H1 (cell line): ENCODE measurements around the gene LPCAT1. TPM values are rescaled to one million over a fixed set of nuclear protein-coding genes. Genes with fewer than 3 reads are reported as not detected.

Experiments
- BACH1 ChIP-seq: IDR thresholded peaks from 2 replicates; pipeline ENCODE4 v1.6.1; 2012; ENCODE audit warnings: low read length, improper control_type of control experiment
- BRCA1 ChIP-seq: IDR thresholded peaks from 2 replicates; pipeline ENCODE4 v1.6.1; 2012; ENCODE audit warnings: low read depth, low read length, improper control_type of control experiment
- CHD1 ChIP-seq: IDR thresholded peaks from 2 replicates; pipeline ENCODE4 v1.6.1; 2012; ENCODE audit warnings: low read depth, low read length, improper control_type of control experiment
- CHD2 ChIP-seq: IDR thresholded peaks from 2 replicates; pipeline ENCODE4 v1.6.1; 2012; ENCODE audit warnings: low read length, improper control_type of control experiment
- EP300 ChIP-seq, 2 experiments: IDR thresholded peaks; 1 replicate in 1 of 2; 2 replicates in 1 of 2; pipeline ENCODE4 v1.6.1; 2011 to 2012; ENCODE audit warnings: low read depth in 2 of 2, low read length in 2 of 2, mild to moderate bottlenecking in 2 of 2, borderline replicate concordance in 1 of 2, inconsistent platforms in 1 of 2, moderate library complexity in 1 of 2
- HDAC2 ChIP-seq, 2 experiments: fragments of 300-600 bp in 1 of 2; sonication (generic) in 1 of 2; IDR thresholded peaks; 2 replicates each; pipeline ENCODE4 v1.6.1; 2011 to 2012; ENCODE audit warnings: low read depth in 2 of 2, low read length in 2 of 2, mild to moderate bottlenecking in 2 of 2, moderate library complexity in 2 of 2, borderline replicate concordance in 1 of 2, inconsistent platforms in 1 of 2
- JUN ChIP-seq: IDR thresholded peaks from 2 replicates; pipeline ENCODE4 v1.6.1; 2011; ENCODE audit warnings: low read depth, mild to moderate bottlenecking, improper control_type of control experiment, low read length
- NANOG ChIP-seq: IDR thresholded peaks from 2 replicates; pipeline ENCODE4 v1.6.1; 2011; ENCODE audit warnings: low read length, low read depth, mild to moderate bottlenecking, inconsistent platforms; ENCODE audit not compliant: insufficient read depth, poor library complexity, severe bottlenecking
- PHF8 ChIP-seq: fragments of 200-600 bp; sonication (generic); conservative IDR thresholded peaks from 2 replicates; pipeline ENCODE4 v1.7.1; 2012; ENCODE audit warnings: low read depth, mild to moderate bottlenecking, inconsistent platforms, low read length, moderate library complexity
- RAD21 ChIP-seq, 2 experiments: IDR thresholded peaks in 1 of 2; conservative IDR thresholded peaks in 1 of 2; 2 replicates each; pipeline ENCODE4 v1.6.1; 2011; ENCODE audit warnings: low read depth in 2 of 2, low read length in 2 of 2, improper control_type of control experiment in 1 of 2, inconsistent platforms in 1 of 2, mild to moderate bottlenecking in 1 of 2, moderate library complexity in 1 of 2
- SIRT6 ChIP-seq: IDR thresholded peaks from one replicate; pipeline ENCODE4 v1.7.1; 2012; ENCODE audit warnings: low read length, inconsistent platforms
- TCF12 ChIP-seq: IDR thresholded peaks from 2 replicates; pipeline ENCODE4 v1.6.1; 2011; ENCODE audit warnings: low read depth, mild to moderate bottlenecking, low read length
- polyA plus RNA-seq, 7 experiments: library from polyadenylated mRNA; depleted of rRNA in 3 of 7; stranded (reverse) in 5 of 7; unstranded in 2 of 7; fragments of >200 nt in 5 of 7; fragments of 200-250 nt in 2 of 7; gene quantifications; 1 replicate in 5 of 7; 2 replicates in 1 of 7; 4 replicates in 1 of 7; pipeline versions ENCODE4 v1.2.1 to v1.2.3, GENCODE V29; 2011 to 2013; ENCODE audit warnings: missing spikeins in 2 of 7, mixed read lengths in 2 of 7
- total RNA-seq: library from RNA; stranded (reverse); fragmentation: NEBNext Ultra II Directional; extraction: Animal tissue kit (Norgen Biotek cat#: 25700); gene quantifications from 2 replicates; pipeline ENCODE4 v1.2.1, GENCODE V29; 2021

Gene LPCAT1
- total and polyA plus RNA-seq, 2 of the 8 experiments (the other 6 are each of a cell fraction or from before 2014, with no cell fraction given) = 107 to 260 TPM

GRCh38 chr5:1521671-1522600 lies 1.8 kb downstream of the LPCAT1 start (continued):
- TF ChIP-seq HDAC2 (IDR thresholded peaks at IDR 0.05; ENCODE audit: borderline replicate concordance in 1 of 2, low read depth in 2 of 2, low read length in 2 of 2) (no peak), EP300 (IDR thresholded peaks at IDR 0.05; ENCODE audit: borderline replicate concordance in 1 of 2, low read depth in 2 of 2, low read length in 2 of 2) (no peak), CHD2 (no peak), RAD21 (IDR thresholded peaks at IDR 0.05 in 1 of 2, conservative IDR thresholded peaks at IDR 0.05 in 1 of 2; ENCODE audit: low read depth in 2 of 2, low read length in 2 of 2) (no peak), NANOG (no peak), JUN (no peak), TCF12 (no peak), CHD1 (no peak), SIRT6 (no peak), BRCA1 (no peak), PHF8 (no peak), BACH1 (no peak)
